ENCODE data around the gene MEAF6. TPM values are rescaled to one million over a fixed set of nuclear protein-coding genes. Genes with fewer than 3 reads are reported as not detected.

MEAF6 gene
- total and polyA plus RNA-seq, 8 donors = 47.7 to 94.7 (median 85.5) TPM

DNA sequence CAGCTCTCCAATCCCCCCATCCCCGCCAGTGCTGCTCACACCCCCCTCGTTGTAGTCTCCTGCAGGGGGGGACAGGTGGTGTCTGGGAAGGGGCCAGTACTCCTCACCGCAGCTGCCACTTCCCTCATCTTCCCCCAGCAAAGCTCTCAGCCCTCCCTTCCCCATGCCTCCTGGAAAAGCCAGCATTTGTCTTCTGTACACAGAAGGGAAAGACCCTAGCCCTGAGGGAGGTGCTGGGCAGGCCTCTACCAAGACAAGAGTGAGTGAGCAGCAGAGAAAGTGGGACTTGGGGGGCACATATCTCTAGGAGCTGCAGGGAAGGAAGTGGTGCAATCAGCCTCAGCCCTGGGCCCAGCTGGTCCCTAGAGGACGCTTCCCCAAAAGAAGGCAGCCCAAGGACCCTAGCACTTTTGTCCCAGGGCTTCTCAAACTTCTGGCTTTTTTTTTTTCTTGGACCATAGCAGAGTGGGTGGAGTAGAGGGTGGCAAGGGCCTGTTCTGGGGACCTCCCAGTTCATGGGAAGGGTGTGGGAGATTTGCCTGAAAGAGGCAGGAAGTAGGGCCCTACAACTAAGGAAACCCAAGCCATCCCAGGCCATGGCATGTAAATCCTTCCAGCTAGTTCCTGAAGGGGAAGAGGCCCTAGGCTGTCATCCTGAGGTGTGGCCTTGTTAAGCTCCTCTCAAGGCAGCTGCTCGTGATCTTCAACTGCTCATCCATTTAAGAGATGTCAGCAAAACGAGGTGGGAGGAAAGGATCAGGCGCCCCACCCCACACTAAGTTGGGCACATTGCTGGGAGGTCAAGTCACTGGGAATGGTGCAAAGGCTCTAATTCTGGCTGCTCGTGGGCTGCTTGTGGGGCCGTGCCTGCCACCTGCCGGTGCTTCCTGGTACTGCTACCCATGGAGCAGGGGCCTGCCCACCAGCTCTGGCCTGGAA lies 27.6 kb downstream of the MEAF6 start:
- intact Hi-C loops (cut with DNase I) = loop anchor here in 1 of 2 donors (5.0 kb wide), 1 partner anchor 35 kb away; no protein-coding TSS in a partner anchor
- TF ChIP-seq, protein P1, sequence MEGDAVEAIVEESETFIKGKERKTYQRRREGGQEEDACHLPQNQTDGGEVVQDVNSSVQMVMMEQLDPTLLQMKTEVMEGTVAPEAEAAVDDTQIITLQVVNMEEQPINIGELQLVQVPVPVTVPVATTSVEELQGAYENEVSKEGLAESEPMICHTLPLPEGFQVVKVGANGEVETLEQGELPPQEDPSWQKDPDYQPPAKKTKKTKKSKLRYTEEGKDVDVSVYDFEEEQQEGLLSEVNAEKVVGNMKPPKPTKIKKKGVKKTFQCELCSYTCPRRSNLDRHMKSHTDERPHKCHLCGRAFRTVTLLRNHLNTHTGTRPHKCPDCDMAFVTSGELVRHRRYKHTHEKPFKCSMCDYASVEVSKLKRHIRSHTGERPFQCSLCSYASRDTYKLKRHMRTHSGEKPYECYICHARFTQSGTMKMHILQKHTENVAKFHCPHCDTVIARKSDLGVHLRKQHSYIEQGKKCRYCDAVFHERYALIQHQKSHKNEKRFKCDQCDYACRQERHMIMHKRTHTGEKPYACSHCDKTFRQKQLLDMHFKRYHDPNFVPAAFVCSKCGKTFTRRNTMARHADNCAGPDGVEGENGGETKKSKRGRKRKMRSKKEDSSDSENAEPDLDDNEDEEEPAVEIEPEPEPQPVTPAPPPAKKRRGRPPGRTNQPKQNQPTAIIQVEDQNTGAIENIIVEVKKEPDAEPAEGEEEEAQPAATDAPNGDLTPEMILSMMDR (IDR thresholded peaks at IDR 0.05) = peak; percentile 98
- Histone ChIP-seq H3K4me3 (no peak overlapping the region), H3K27me3 (no peaks in the 10 kb centered on the region), H3K9me3 (no peaks in the 10 kb centered on the region), H3K36me3 (peaks cover 8 to 59% of the 10 kb centered on the region in 2 donors), H3K27ac (peak overlapping the region; percentile 74 to 85), H3K4me1 (peaks cover 36 to 58% of the 10 kb centered on the region in 2 donors)
- DNase-seq (peak in 3 of 4 donors; percentile 57 to 94 (median 74)), ATAC-seq (peak; percentile 90)

DNA sequence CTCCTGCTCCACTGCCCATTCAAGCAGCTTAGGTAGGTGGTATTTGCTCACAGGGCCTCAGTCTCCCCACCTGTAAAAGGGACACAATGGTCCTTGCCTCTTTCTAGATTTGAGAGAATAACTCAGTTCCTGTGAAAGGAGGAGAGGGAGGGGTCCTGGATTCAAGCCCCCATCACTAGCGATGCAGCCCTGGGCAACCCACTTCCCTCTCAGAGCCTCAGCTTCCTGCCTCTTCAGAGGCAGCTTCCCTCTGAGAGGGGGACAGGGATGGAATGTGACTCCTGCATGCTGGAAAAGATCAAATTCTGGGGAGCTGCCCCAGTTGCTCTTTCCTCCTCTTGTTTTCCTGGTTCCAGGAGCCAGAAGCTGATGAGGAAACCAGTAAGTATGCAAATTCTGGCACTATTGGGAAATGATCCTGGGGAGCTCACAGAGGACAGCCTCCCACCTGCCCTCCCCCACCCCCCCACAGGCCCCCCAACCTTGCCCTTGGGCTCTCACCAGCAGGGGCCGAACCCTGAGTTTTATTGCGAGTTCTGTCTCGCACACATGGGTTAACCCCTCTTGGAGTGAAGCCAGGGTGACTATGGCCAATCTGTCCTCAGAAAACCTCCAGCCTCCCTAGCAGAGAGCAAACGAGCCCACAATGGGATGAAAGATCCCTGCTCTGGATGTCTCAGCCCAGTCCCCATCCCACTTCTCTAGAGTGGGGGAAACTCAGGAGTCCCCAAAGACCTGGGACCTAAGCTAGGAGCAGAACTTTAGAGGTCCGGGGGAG lies 28.5 kb downstream of the MEAF6 start:
- ATAC-seq (no peak), DNase-seq (no peak)
- peaks cover 36 to 65% of the 10 kb centered on the region in 2 donors for H3K4me1 ChIP-seq
- no peaks in the 10 kb centered on the region for H3K9me3 ChIP-seq
- H3K27me3 ChIP-seq = no peaks in the 10 kb centered on the region
- H3K36me3 ChIP-seq = peaks cover 8 to 59% of the 10 kb centered on the region in 2 donors
- TF ChIP-seq, protein P1 (IDR thresholded peaks at IDR 0.05) = no peak
- peak overlapping the region; percentile 74 to 85 for H3K27ac ChIP-seq
- intact Hi-C loops (cut with DNase I) = loop anchor here in 1 of 2 donors (5.0 kb wide), 1 partner anchor 34 kb away; no protein-coding TSS in a partner anchor
- no peak overlapping the region for H3K4me3 ChIP-seq

DNA sequence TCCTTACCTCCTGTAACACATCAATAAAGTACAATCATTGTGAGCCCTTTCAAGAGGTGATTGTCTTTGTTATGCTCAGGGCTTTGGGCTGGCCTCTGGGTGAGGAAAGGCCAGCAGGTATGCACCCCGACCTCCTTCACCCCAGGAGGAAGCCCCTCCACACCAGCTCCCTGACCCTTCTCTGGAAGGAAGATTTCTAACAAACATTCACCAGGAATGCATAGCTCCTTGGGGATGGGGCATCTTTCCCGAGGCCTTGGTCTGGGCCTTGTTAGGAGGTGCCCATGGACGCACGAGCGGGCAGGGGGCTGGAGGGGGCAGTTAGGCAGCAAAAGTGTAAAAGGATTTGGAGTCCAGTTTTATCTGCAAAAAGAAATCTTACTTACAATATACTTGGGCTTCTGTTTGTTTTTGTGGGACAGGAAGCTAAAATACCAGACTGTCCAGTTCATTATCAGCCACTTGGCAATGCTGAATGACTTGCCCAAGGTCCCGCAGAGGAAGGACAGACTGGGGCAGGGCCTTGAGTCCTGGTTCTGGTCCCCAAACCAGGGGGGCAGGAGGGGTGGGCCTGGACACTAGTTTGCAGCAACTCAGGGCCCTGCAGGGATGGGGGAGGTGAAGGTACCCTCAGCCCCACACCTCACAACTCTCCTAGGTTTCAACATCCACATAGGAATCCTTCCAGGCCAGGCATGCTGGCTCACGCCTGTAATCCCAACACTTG lies 30.1 kb downstream of the MEAF6 start:
- ATAC-seq = peak; percentile 10

DNA sequence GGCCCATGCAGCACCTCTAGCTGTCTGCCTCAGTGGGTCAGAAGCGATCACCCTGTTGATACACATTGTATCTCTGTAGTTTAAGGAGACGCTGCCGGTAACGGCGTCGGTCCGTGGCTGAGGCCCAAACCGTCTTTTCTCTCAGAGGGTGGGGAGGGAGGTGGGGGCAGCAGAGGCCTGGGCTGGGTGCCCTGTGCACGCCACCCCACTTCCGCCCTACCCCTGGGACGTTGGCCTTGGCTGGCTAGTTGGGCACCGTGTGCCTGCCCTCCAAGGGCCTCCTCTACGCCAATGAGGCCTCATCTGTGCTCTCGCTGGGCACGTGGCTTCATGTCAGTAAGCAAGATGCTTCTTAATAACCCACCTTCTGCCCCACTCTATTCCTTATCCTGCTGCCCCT lies 30.8 kb downstream of the MEAF6 start:
- peaks cover 8 to 64% of the 10 kb centered on the region in 2 donors for H3K36me3 ChIP-seq

More for the DNA sequence above, 30.1 kb downstream of the MEAF6 start:
- intact Hi-C loops (cut with DNase I) = loop anchor here in 1 of 2 donors (5.0 kb wide), 1 partner anchor 32 kb away; no protein-coding TSS in a partner anchor
- no peaks in the 10 kb centered on the region for H3K27me3 ChIP-seq
- TF ChIP-seq, protein P1 (IDR thresholded peaks at IDR 0.05) = no peak
- H3K27ac ChIP-seq = peak overlapping the region; percentile 74 to 85
- H3K9me3 ChIP-seq = no peaks in the 10 kb centered on the region
- peaks cover 43 to 81% of the 10 kb centered on the region in 2 donors for H3K4me1 ChIP-seq
- no peak for DNase-seq
- H3K4me3 ChIP-seq = no peak overlapping the region
- H3K36me3 ChIP-seq = peaks cover 8 to 63% of the 10 kb centered on the region in 2 donors

More for the DNA sequence above, 30.8 kb downstream of the MEAF6 start:
- no peaks in the 10 kb centered on the region for H3K9me3 ChIP-seq
- H3K4me1 ChIP-seq = peaks cover 50 to 88% of the 10 kb centered on the region in 2 donors
- TF ChIP-seq, protein P1 (IDR thresholded peaks at IDR 0.05) = no peak
- intact Hi-C loops (cut with DNase I) = no loop called here
- DNase-seq (no peak), ATAC-seq (no peak)
- H3K4me3 ChIP-seq = no peak overlapping the region
- H3K27me3 ChIP-seq = no peaks in the 10 kb centered on the region
- peak overlapping the region; percentile 74 to 85 for H3K27ac ChIP-seq

All from left lung (tissue), 10 donors.